GM10266 (cell line): ENCODE data around the gene UCP2.

Source experiments
- DNase-seq: peaks from one replicate; pipeline ENCODE4 v3.0.0; 2012; ENCODE audit errors: extremely low spot score
- CTCF ChIP-seq: IDR thresholded peaks from 2 replicates; pipeline ENCODE4 v1.5.1; 2012; ENCODE audit warnings: mild to moderate bottlenecking, low read depth; ENCODE audit not compliant: control insufficient read depth, insufficient read depth; ENCODE audit errors: missing control alignments

The UCP2 gene

GRCh38 chr11:73965764-73966121, 16.9 kb downstream of the UCP2 start:
- no peak for DNase-seq
- TF ChIP-seq CTCF: no peak

GRCh38 chr11:73965076-73965763, 17.4 kb downstream of the UCP2 start:
- no peak for TF ChIP-seq CTCF
- DNase-seq: no peak

- TF ChIP-seq CTCF: no peak
- DNase-seq: no peak
These were observed 18.8 kb downstream of the UCP2 start for GRCh38 chr11:73963861-73964260.

GRCh38 chr11:73962101-73962705, 20.4 kb downstream of the UCP2 start:
- no peak for DNase-seq

GRCh38 chr11:73961321-73961720, 21.3 kb downstream of the UCP2 start:
- TF ChIP-seq CTCF: no peak
- DNase-seq: no peak

More at GRCh38 chr11:73962101-73962705, 20.4 kb downstream of the UCP2 start:
- no peak for TF ChIP-seq CTCF

- DNase-seq: no peak
- TF ChIP-seq CTCF: no peak
These were observed 24.0 kb downstream of the UCP2 start for GRCh38 chr11:73958521-73959141.
